Thoracic aorta (tissue), 2 donors: Measurements from ENCODE around the gene CRYBG1. TPM values are rescaled to one million over a fixed set of nuclear protein-coding genes. Genes with fewer than 3 reads are reported as not detected.

Source experiments
- ATAC-seq: fragments of 150-250 bp; one replicate; pipeline ENCODE4 v1.8.0; 2017; ENCODE audit warnings: low read depth; ENCODE audit not compliant: insufficient number of reproducible peaks, low FRiP score
- DNase-seq: peaks from one replicate; pipeline ENCODE4 v3.0.0-alpha.2; 2020; ENCODE audit warnings: low spot score
- H3K27ac ChIP-seq, 2 donors: fragments of 200-600 bp; sonication (generic); 1 replicate in 1 of 2; 2 replicates in 1 of 2; pipeline ENCODE4 v1.5.1; 2016; ENCODE audit warnings: mild to moderate bottlenecking in 2 of 2, moderate library complexity in 2 of 2
- H3K27me3 ChIP-seq: fragments of 200-600 bp; sonication (generic); replicated peaks from 2 replicates; pipeline ENCODE4 v1.6.0; 2016; ENCODE audit warnings: mild to moderate bottlenecking; ENCODE audit not compliant: insufficient read depth
- H3K36me3 ChIP-seq: fragments of 200-600 bp; sonication (generic); one replicate; pipeline ENCODE4 v1.5.1; 2016
- H3K4me1 ChIP-seq, 2 donors: fragments of 200-600 bp; sonication (generic); 1 replicate in 1 of 2; 2 replicates in 1 of 2; pipeline versions ENCODE4 v1.5.1 to v1.6.0; 2016; ENCODE audit warnings: low read depth in 2 of 2, mild to moderate bottlenecking in 1 of 2; ENCODE audit not compliant: control insufficient read depth in 1 of 2
- H3K4me3 ChIP-seq: fragments of 200-600 bp; sonication (generic); 2 replicates; pipeline ENCODE4 v1.5.1; 2016; ENCODE audit warnings: mild to moderate bottlenecking
- H3K9me3 ChIP-seq: fragments of 200-600 bp; sonication (generic); 2 replicates; pipeline ENCODE4 v1.5.1; 2016
- total RNA-seq, 2 donors: library from RNA; depleted of rRNA; stranded (reverse); fragments of >200 nt; gene quantifications; one replicate each; pipeline versions ENCODE4 v1.1.0 to v1.2.3, GENCODE V29; 2016
- TF ChIP-seq, protein P1 (sequence below): fragments of 200-600 bp; sonication (generic); IDR thresholded peaks from one replicate; pipeline ENCODE4 v1.5.1; 2019; ENCODE audit warnings: antibody characterized with exemption

Gene CRYBG1
- total RNA-seq, 2 donors from 2014 or later = 3.2 to 7.2 TPM

DNA sequence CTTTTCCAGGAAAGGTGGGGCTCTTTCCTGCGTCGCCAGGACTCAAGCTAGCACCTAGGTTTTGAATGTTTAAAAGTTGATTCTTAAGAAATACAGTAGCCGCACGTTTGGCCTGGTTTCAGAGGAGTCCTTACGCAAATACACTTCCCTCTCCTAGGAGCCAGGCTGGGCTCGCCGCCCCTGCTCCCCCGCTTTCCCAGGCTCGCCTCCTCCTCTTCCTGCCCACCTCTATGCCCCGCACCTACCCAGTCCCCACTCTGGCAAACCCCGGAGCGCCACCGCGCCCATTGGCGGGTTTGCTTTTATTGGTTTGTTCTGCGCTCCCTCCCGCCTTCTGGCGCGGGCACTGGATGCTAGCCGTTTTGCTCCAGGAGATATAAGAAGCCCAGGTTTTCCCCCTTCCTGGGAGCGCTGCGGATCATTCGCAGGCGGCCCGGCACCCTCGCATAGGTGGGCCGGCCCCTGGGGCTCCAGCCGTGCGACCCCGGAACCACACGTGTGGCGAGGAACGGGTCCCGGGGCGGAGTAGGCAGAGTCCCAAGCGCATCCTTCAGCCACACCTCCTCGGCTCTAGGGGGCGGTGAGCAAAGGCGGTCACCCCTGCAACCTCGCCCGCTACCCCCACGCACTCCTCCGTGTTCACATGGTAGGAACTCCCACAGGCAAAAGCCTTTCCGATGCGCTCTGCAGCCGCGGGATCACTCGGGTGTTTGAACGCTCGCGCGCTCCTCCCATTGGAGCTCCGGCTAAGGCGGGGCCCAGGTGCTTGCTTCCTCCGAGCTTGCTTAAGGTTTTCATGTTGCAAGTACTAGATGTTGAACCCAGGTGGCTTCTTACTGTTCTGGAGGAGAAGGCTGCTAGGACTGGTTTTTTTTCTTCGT is 149.8 kb downstream of the CRYBG1 start:
- TF ChIP-seq, protein P1, sequence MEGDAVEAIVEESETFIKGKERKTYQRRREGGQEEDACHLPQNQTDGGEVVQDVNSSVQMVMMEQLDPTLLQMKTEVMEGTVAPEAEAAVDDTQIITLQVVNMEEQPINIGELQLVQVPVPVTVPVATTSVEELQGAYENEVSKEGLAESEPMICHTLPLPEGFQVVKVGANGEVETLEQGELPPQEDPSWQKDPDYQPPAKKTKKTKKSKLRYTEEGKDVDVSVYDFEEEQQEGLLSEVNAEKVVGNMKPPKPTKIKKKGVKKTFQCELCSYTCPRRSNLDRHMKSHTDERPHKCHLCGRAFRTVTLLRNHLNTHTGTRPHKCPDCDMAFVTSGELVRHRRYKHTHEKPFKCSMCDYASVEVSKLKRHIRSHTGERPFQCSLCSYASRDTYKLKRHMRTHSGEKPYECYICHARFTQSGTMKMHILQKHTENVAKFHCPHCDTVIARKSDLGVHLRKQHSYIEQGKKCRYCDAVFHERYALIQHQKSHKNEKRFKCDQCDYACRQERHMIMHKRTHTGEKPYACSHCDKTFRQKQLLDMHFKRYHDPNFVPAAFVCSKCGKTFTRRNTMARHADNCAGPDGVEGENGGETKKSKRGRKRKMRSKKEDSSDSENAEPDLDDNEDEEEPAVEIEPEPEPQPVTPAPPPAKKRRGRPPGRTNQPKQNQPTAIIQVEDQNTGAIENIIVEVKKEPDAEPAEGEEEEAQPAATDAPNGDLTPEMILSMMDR = no peak
- H3K4me3 ChIP-seq = peak overlapping the region; percentile 85
- H3K27ac ChIP-seq = no peak overlapping the region
- DNase-seq = no peak
- peaks cover 15 to 30% of the 10 kb centered on the region in 2 donors for H3K4me1 ChIP-seq
- ATAC-seq = no peak
- no peaks in the 10 kb centered on the region for H3K27me3 ChIP-seq
- no peaks in the 10 kb centered on the region for H3K36me3 ChIP-seq
- H3K9me3 ChIP-seq = no peaks in the 10 kb centered on the region

DNA sequence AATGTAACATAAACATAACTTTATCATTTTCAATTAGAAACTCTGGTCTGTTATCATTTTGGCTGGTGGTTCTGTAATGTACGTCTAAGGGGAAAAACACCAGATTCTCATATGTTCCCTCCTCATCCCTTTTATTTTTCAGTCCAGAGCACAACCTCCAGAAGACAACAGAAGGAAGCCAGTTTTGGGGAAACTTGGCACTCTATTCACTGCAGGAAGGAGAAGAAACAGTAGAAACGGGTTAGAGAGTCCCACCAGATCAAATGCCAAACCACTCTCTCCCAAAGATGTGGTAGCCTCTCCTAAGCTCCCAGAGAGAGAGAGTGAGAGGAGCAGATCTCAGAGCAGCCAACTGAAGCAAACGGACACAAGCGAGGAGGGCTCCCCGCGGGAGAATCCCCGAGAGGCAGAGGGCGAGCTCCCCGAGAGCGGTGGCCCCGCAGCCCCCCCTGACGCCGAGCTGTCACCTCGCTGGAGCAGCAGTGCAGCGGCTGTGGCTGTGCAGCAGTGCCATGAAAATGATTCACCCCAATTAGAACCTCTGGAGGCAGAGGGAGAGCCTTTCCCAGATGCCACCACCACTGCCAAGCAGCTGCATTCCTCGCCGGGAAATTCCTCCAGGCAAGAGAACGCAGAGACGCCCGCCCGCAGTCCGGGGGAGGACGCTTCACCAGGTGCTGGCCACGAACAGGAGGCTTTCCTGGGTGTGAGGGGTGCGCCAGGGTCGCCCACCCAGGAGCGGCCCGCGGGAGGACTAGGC is 151.0 kb downstream of the CRYBG1 start:
- Histone ChIP-seq H3K4me1 (peaks cover 15 to 30% of the 10 kb centered on the region in 2 donors), H3K4me3 (peak overlapping the region; percentile 85), H3K36me3 (no peaks in the 10 kb centered on the region), H3K27me3 (no peaks in the 10 kb centered on the region), H3K9me3 (no peaks in the 10 kb centered on the region), H3K27ac (peak overlapping the region in 1 of 2 donors; percentile 22)
- ATAC-seq (peak; percentile 44), DNase-seq (no peak)
- TF ChIP-seq, protein P1 = no peak

DNA sequence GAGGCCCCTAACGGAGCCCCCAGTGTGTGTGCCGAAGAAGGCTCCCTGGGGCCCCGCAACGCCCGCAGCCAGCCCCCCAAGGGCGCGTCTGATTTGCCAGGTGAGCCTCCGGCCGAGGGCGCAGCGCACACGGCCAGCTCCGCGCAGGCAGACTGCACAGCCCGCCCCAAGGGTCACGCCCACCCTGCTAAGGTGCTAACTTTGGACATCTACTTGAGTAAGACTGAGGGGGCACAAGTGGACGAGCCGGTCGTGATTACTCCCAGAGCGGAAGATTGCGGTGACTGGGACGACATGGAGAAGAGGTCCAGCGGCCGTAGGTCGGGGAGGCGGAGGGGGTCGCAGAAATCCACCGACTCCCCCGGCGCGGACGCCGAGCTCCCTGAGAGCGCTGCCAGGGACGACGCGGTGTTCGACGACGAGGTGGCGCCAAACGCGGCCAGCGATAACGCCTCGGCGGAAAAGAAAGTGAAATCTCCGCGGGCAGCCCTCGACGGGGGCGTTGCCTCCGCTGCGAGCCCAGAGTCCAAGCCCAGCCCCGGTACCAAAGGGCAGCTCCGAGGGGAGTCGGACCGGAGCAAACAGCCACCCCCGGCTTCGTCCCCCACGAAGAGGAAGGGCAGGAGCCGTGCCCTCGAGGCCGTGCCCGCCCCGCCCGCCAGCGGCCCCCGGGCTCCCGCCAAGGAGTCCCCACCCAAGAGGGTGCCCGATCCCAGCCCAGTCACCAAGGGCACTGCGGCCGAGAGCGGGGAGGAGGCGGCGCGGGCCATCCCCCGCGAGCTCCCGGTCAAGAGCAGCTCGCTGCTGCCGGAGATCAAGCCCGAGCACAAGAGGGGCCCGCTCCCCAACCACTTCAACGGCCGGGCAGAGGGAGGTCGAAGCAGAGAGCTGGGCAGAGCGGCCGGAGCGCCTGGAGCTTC is 151.8 kb downstream of the CRYBG1 start:
- no peaks in the 10 kb centered on the region for H3K9me3 ChIP-seq
- H3K4me3 ChIP-seq = peak overlapping the region; percentile 85
- peak overlapping the region in 1 of 2 donors; percentile 62 for H3K27ac ChIP-seq
- TF ChIP-seq, protein P1 = no peak
- H3K36me3 ChIP-seq = no peaks in the 10 kb centered on the region
- H3K4me1 ChIP-seq = peaks cover 15 to 30% of the 10 kb centered on the region in 2 donors
- ATAC-seq = peak; percentile 74
- DNase-seq = no peak
- H3K27me3 ChIP-seq = no peaks in the 10 kb centered on the region

DNA sequence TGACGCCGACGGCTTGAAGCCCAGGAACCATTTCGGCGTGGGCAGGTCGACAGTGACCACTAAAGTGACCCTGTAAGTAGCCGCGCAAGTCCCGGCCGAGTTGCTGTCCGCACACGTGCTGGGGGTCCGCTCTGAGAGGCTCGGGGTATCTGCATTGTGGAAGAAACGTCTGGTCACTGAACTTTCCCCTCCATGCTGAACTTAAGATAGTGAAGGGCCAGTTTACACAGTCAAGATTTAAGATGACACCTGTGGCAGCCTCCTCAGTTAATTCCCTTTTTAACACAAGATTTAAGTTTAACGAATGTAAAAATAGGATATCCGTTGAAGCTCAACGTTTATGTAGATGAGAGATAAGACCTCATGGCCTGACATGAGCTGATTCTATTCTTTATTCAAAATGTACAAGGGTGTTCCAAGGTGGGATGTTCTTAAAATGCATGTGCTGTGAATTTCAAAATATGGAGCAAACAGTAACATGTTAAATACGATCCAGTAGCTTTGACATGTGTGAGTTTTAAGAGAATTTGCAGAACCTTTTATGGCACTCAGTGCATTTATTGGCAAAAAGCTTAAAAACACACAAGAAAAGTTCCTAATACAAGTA is 152.6 kb downstream of the CRYBG1 start:
- Histone ChIP-seq H3K27me3 (no peaks in the 10 kb centered on the region), H3K9me3 (no peaks in the 10 kb centered on the region), H3K4me3 (peak overlapping the region; percentile 85), H3K27ac (peak overlapping the region in 1 of 2 donors; percentile 62), H3K4me1 (peaks cover 15 to 30% of the 10 kb centered on the region in 2 donors), H3K36me3 (no peaks in the 10 kb centered on the region)
- DNase-seq = no peak
- no peak for ATAC-seq
- TF ChIP-seq, protein P1 = no peak
